GM21717 (cell line): Measurements from ENCODE around the gene ALG1.
"Not testable (repeated sequence)": the region's sequence is repeated elsewhere in the genome, so short reads cannot be mapped to it uniquely, and the experiment has no call there.

Experiments used
- ATAC-seq: cut with Tn5 transposase; IDR thresholded peaks from one replicate; pipeline ENCODE4 v1.9.1; 2021; ENCODE audit warnings: mild to moderate bottlenecking, moderate library complexity; ENCODE audit not compliant: unreplicated experiment

ALG1 gene

GRCh38 chr16:5044011-5044540, 27.6 kb upstream of the ALG1 start:
- no peak for ATAC-seq

- ATAC-seq = not testable (repeated sequence)
Measured at GRCh38 chr16:5044581-5044980, 27.1 kb upstream of the ALG1 start.

DNA sequence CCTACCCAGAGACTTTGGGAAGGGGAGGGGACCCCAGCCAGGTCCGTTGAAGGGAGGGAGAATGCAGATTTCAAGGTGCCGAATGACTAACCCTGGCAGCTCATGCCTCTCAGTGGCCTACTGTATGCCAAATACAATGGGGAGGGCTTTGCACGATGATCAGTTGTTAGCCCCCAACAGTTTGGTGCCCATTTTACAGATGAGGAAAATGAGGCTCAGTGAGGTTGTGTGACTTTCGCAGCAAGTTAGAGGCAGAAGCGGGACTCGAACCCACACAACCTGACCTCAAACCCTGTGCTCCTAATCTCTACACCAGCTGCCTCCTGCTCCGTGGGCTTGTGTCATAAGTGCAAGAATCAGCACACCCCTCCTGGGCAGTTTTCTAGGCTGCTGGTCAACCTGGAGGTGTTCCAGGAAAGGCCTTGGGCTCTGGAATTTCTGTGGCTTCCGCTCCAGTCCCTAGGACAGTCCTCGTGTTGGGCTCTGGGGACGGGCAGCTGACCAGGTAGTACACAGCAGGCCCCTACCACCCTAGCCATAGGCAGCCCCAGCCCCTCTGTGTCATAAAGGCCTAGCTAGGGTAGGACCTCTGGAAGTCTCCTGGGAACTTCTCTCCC, 26.0 kb upstream of the ALG1 start:
- ATAC-seq = no peak

DNA sequence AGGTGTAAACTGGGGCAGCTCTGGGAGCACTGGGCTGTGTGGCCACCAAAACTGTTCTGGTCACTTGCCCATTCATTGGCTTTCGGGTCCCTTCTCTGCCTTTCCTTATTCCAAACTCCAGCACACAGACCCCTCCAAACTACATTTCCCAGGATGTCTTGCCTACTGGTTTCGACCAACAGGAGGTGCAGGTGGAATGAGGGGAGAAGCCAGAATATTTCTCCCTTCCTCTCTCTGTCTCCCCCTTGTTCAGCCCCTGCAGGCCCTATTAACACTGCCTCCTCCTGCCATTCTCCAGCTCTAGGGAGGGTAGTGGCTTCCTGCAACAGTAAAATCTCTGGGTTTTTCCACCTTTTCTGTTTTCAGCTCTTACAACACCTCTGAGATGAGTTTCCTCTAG, 24.7 kb upstream of the ALG1 start:
- no peak for ATAC-seq

DNA sequence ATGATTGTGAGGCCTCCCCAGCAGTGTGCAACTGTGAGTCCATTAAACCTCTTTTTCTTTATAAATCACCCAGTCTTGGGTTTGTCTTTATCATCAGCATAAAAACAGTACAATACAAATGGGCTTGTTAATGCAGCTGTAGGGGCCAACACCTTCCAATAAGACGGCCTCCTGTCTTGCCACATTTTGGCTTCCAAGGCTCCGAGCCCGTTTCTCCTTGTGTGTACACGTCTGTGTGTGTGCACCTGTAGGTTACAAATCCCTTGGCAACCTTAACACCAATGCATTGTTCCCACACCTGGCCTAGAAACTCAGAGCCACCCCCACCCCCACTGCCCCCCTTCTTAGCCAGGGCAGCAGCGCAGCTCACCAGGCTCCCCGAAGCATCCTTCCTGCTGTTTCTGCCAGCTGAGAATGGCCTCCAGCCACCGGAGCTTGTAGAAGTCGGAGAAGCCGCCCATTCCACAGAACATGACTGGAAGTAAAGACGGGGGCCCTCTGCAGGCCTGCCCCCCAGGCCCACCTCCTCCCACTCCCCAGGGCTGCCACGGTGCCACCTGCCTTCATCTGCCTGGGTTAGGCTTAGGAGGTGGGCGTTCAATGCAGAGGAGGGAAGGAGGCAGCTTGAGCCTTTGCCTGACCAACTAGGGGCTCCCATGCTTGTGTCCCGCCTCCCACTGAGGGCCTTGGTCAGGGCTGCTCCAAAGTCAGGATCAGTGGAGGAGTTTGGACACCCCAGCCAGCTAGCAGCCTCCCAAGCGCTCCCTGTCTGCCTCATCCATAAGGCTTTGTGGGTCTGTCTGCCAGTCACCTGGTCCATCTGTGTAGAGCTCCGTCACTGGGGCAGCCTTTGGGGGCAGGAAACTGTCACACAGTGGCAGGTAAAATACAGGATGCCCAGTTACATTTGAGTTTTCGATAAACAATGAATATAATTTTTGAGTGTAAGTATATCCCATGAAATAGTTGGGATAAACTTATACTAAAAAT, 16.5 kb upstream of the ALG1 start:
- ATAC-seq = no peak

DNA sequence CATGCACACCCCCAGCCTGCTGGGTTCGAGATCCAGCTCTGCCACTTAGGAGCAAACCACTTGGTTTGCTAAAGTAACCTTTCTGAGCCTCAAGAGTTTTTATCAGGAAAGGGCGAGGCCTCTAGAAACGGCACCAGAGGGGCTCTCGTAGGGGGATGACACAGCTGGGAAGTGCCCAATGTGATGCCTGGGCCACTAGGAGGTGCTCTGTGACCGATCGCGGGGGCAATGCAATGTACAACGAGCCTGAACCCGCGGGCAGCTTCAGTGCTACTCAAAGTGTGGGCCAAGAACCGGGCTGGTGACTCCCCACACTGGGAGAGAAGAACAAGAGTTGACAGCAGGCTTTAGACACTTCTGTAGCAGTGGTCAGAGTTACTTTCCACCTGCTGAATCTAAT, 15.3 kb upstream of the ALG1 start:
- no peak for ATAC-seq

- ATAC-seq = no peak
Measured at GRCh38 chr16:5058476-5058875, 13.2 kb upstream of the ALG1 start.

DNA sequence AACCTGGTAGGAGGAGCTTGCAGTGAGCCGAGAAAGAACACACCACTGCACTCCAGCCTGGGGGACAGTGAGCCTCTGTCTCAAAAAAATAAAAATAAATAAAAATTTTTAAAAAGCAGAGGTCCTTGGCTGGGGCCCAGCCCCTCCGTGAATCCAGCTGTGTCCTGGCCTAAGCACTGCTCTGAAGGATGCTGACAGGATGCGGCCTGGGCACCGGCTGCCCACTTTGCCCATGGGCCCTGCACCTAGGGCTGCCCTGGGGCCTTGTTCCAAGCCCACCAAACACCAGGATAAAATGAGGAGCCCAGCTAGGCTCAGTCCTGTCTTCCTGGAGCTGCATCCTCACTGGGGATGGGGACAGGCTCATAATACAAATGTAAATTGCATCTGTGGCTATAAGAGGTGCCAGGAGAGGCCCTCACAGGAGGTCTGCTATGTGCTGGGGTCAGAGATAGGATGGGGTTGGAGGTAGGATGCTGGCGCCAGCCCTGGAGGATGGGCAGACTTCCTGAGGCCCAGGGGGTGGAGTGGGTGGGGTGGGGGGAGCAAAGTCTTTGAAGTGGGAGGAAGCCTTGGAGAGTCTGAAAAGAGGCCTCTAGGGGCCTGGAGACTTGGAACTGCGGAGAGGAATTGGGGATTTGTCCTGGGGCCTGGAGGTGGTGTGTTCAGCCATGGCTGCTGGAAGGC, 12.1 kb upstream of the ALG1 start:
- no peak for ATAC-seq

DNA sequence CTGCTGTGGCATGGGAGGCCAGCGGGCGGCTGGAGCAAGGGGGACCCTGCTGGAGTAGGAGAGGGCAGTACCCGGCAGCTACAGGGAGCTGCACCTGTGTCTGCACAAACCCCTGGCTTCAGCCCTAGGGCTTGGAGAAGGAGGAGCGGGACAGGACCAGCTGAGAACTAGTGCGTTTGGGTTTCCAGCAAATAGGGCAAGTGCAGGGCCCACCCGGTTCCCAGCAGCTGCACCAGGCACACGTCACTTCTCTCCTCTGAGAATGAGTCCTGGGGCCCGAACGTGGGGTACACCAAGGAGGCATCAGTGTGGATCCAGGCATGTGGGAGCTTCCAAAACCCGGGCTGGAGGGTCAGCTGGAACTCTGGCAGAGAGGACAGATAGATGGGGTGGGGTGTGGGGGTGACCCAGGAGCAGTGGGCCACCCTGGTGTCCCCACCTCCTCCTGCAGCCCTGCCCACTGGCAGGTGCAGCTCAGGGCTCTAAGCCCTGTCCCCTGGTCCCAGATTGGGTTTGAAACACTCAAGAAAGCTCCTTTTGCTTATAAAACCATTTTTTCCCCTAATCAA, 11.5 kb upstream of the ALG1 start:
- ATAC-seq = no peak

GRCh38 chr16:5062051-5062450, 9.6 kb upstream of the ALG1 start:
- peak; percentile 47 for ATAC-seq

DNA sequence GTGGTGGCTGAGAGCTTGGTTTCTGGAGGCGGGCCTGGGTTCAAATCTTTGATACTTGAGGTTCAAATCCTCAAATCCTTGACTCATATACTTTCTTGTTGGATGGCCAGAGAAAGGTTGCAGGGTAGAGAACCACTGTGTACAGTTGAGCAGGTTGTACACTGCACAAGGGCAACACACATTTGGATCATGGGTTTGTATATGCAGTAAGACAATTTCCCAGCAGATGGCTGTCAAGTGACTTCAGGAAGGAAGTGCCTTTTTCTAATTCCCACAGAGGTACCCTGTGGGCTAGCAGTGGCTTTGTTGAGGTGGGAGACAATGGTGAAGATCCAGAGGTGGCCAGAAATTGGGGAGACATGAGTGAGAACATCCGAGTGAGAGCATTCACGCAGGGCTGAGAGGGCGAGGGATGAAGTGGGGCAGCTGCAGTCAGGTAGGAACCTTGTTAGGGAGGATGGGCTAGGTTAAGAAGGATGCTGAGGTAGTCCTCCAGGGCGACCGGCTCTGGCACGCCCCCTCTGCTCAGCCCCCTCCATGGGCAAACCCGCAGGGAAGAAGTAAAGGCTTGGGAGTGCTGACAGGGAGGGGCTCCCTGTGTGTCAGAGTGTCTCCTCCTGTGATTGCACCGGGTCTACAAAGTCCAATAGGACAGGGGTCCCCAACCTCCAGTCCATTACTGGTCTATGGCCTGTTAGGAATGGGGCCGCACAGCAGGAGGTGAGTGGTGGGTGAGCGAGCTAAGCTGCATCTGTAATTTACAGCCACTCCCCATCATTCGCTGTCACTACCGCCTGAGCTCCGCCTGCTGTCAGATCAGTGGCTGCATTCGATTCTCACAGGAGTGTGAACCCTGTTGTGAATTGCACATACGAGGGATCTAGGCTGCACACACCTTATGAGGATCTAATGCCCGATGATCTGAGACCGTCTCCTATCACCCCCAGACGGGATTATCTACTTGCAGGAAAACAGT, 8.6 kb upstream of the ALG1 start:
- ATAC-seq = no peak

DNA sequence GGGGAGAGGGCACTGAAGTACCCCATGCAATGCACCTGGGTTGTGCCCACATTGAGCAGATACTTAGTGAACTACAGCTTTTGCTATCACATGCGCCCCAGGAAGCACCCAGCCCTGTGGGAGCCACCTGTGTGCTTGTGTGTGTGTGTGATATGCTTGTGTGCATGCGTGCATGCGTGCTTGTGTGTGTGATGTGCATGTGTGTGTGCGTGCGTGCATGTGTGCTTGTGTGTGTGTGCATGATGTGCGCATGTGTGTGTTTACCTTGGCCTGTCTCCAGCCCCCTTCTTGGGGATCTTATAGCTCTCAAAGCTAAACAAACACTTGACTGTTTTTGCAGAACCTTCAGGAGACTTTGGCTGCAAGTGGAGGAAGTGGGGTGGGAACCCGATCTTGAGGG, 6.7 kb upstream of the ALG1 start:
- ATAC-seq = no peak

GRCh38 chr16:5065326-5065725, 6.3 kb upstream of the ALG1 start:
- ATAC-seq = no peak

- no peak for ATAC-seq
Measured at GRCh38 chr16:5065813-5066212, 5.8 kb upstream of the ALG1 start, which contains the start of gene C16orf89. C16orf89 (minus strand) TSS chr16:5065956; CDS start chr16:5065908, 48 bp downstream.

GRCh38 chr16:5066511-5066910, 5.1 kb upstream of the ALG1 start:
- no peak for ATAC-seq

DNA sequence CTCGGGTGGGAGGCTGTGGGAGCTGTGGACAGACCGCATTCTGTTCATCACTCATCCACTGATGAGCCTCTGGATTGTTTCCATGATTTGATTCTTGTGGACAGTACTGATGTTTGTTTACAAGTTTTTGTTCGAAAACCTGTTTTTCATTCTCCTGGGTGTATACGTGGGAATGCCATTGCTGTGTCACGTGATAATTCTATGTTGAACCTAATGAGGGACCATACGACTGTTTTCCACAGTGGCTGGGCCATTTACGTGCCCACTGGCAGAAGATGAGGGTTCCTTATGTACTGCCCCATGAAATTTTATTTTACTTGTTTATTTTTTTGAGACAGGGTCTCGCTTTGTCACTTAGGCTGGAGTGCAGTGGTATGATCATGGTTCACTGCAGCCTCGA, 2.6 kb upstream of the ALG1 start:
- ATAC-seq = no peak

DNA sequence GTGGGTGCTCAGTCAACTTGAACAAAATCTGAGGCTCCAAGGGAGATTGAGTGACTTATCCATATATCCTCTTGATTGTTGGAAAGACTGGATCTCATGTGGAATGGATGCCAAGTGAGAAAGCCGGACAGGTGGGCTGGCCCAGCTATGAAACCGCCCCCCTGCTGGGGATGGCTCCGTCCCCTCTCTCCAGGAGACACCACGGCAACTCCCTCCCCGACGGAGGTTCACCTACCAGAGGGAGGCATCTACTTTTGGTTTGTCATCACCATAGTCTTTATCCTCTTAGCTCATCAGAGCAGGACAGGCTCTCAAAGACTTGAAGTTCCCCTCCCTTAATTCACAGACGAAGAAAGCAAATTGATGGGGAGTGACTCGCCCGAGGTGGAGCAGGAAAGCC, 1.8 kb upstream of the ALG1 start:
- no peak for ATAC-seq

DNA sequence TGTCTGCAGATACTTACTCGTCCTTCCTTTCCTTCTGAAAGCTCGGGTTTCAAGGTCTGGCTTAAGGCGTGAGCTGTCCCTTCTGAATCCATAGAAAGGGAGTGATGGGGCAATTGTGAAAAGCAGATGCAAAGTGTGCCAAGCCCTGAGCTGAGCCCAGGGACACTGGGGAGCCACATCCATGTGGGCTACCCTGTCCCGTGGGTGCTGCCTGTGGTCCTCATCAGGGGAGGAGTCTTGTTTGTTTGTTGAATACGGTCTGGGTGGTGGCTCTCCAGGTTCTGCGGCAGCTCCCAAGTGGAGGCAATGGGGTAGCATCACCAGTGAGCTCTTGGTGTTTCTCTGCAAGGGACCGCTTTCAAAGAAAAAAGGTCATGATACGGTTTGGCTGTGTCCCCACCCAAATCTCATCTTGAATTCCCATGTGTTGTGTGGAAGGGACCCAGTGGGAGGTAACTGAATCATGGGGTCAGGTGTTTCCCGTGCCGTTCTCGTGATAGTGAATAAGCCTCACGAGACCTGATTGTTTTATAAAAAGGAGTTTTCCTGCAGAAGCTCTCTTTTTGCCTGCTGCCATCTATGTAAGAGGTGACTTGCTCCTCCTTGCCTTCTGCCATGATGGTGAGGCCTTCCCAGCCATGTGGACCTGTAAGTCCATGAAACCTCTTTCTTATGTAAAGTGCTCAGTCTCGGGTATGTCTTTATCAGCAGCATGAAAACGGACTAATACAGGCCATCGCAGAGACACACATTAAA, 1.0 kb upstream of the ALG1 start:
- ATAC-seq = no peak

GRCh38 chr16:5071341-5071680, 332 bp upstream of the ALG1 start:
- no peak for ATAC-seq
